Activated CD4-positive, alpha-beta memory T cell treated with anti-CD3 and anti-CD28 coated beads for 36 hours (primary cell): Measurements from ENCODE around the gene S100A2. TPM values are rescaled to one million over a fixed set of nuclear protein-coding genes. Genes with fewer than 3 reads are reported as not detected.
"Not testable (repeated sequence)": the region's sequence is repeated elsewhere in the genome, so short reads cannot be mapped to it uniquely, and the experiment has no call there.

Source experiments
- CTCF ChIA-PET: fragments of 350-600 bp; sonication (Branson Sonifier 250); formaldehyde crosslinking; loops from one replicate; lab custom pipeline; 2021; ENCODE audit warnings: antibody characterized with exemption, inconsistent platforms; lab: Charles Lee
- POLR2A ChIA-PET: fragments of 350-600 bp; sonication (Branson Sonifier 250); formaldehyde crosslinking; loops from one replicate; lab custom pipeline; 2021; ENCODE audit warnings: antibody characterized with exemption; lab: Charles Lee
- DNase-seq: peaks from one replicate; pipeline ENCODE4 v3.0.0-alpha.2; 2020
- H3K27ac Mint-ChIP-seq: one replicate; pipeline ENCODE4 v1.8.0; 2021; ENCODE audit warnings: mixed read lengths
- H3K27me3 Mint-ChIP-seq: one replicate; pipeline ENCODE4 v1.8.0; 2021; ENCODE audit warnings: mixed read lengths
- H3K36me3 Mint-ChIP-seq: one replicate; pipeline ENCODE4 v1.8.0; 2021; ENCODE audit warnings: mixed read lengths
- H3K4me1 Mint-ChIP-seq: one replicate; pipeline ENCODE4 v1.8.0; 2021; ENCODE audit warnings: low read depth, mixed read lengths
- H3K4me3 Mint-ChIP-seq: one replicate; pipeline ENCODE4 v1.8.0; 2021; ENCODE audit warnings: mild to moderate bottlenecking, mixed read lengths
- H3K9me3 Mint-ChIP-seq: one replicate; pipeline ENCODE4 v1.8.0; 2021; ENCODE audit warnings: mixed read lengths
- intact Hi-C: fragments of 100-400 bp; cut with micrococcal nuclease; formaldehyde crosslinking; loops from one replicate; pipeline ENCODE4 v1.15.1; 2023
- total RNA-seq, 2 experiments: library from RNA; stranded (reverse); gene quantifications; one replicate each; pipeline ENCODE4 v1.2.3, GENCODE V29; 2021

Gene S100A2
- total RNA-seq, 2 experiments from 2014 or later, result 3.5 to 5.3 TPM

DNA sequence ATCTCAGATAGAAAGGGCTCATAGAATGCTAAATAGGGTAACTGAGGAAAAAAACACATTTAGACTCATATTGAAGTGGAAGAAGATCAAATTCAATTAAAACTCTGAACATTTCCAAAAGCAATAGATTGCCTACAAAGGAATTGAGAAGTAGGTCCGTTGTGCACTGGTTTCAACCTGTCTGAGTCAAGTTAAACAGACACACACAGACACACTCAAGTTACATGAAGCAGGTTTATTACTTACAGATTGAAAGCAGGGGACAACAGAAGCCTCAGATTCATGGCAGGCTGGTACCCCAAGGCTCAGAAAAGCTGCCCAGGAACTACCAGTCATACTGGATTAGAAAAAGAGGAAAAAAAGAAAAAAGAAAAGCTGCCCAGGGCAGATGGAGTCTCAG is 20.7 kb upstream of the S100A2 start:
- Mint-ChIP-seq H3K4me3 (no peak overlapping the region), H3K36me3 (no peaks in the 10 kb centered on the region), H3K27ac (no peak overlapping the region), H3K9me3 (no peaks in the 10 kb centered on the region), H3K27me3 (peaks cover 5% of the 10 kb centered on the region), H3K4me1 (no peaks in the 10 kb centered on the region)
- intact Hi-C loops, result no loop called here
- ChIA-PET CTCF (no interaction called here), POLR2A (no interaction called here)
- no peak for DNase-seq

DNA sequence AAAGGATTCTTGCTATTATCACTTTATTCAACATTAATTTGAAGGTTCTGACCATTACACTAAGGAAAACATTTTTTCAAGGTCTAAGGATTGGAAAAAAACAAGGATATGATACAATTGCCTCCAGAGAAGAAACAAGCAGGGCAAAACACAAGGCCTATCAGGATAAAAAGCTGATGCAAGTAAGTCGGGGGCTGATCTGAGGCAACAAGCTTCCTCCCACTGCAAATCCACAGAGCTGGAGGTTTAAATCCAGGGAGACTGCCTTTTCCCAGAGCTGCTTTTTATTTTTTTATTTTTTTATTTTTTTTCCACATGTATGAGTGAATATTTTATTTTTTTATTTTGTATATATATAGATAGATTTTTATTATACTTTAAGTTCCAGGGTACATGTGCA is 19.4 kb upstream of the S100A2 start:
- no peak for DNase-seq

DNA sequence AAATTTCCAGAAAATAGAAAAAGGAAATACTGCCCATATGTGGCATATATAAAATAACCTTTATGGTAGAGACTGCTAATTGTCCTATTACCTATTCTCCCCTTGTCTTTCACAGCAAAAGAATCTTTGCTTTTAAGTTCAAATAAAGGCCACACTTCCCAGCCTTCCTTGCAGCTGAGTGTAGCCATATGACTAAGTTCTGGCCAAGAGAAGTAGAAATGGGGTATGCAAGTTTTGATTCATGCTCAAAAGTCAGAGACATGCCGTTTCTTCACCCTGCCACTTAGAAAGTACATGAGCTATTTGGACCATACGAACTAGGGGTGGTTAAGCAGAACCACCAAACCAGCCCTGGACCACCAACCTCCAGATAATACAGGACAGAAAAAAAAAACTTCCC is 18.3 kb upstream of the S100A2 start:
- no peak overlapping the region for H3K4me3 Mint-ChIP-seq
- H3K27me3 Mint-ChIP-seq, result peaks cover 10% of the 10 kb centered on the region
- DNase-seq, result no peak
- H3K36me3 Mint-ChIP-seq, result no peaks in the 10 kb centered on the region
- no peaks in the 10 kb centered on the region for H3K9me3 Mint-ChIP-seq
- CTCF ChIA-PET, result no interaction called here
- H3K4me1 Mint-ChIP-seq, result no peaks in the 10 kb centered on the region
- no peak overlapping the region for H3K27ac Mint-ChIP-seq
- intact Hi-C loops, result no loop called here
- POLR2A ChIA-PET, result no interaction called here

More for the DNA sequence above, 19.4 kb upstream of the S100A2 start:
- no peaks in the 10 kb centered on the region for H3K4me1 Mint-ChIP-seq
- H3K27ac Mint-ChIP-seq, result no peak overlapping the region
- no peaks in the 10 kb centered on the region for H3K36me3 Mint-ChIP-seq
- H3K9me3 Mint-ChIP-seq, result no peaks in the 10 kb centered on the region
- peaks cover 5% of the 10 kb centered on the region for H3K27me3 Mint-ChIP-seq
- intact Hi-C loops, result no loop called here
- ChIA-PET CTCF (interaction anchor here (0.7 to 1.0 kb wide), 2 partner anchors 51 to 119 kb away, joined by 3 read pairs; no protein-coding TSS in a partner anchor), POLR2A (no interaction called here)
- no peak overlapping the region for H3K4me3 Mint-ChIP-seq

DNA sequence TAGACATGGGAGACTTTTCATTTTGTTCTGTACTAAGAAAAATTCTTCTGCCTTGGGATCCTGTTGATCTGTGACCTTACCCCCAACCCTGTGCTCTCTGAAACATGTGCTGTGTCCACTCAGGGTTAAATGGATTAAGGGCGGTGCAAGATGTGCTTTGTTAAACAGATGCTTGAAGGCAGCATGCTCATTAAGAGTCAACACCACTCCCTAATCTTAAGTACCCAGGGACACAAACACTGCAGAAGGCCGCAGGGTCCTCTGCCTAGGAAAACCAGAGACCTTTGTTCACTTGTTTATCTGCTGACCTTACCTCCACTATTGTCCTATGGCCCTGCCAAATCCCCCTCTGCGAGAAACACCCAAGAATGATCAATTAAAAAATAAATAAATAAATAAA is 17.9 kb upstream of the S100A2 start:
- CTCF ChIA-PET, H3K4me3 Mint-ChIP-seq, H3K4me1 Mint-ChIP-seq, H3K27ac Mint-ChIP-seq, H3K36me3 Mint-ChIP-seq, POLR2A ChIA-PET, H3K9me3 Mint-ChIP-seq, DNase-seq, intact Hi-C loops: not testable (repeated sequence)
- peaks cover 14% of the 10 kb centered on the region for H3K27me3 Mint-ChIP-seq

DNA sequence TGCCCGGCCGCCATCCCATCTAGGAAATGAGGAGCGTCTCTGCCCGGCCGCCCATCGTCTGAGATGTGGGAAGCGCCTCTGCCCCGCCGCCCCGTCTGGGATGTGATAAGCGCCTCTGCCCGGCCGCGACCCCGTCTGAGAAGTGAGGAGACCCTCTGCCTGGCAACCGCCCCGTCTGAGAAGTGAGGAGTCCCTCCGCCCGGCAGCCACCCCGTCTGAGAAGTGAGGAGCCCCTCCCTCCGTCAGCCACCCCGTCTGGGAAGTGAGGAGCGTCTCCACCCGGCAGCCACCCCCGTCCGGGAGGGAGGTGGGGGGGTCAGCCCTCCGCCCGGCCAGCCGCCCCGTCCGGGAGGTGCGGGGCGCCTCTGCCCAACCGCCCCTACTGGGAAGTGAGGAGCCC is 17.2 kb upstream of the S100A2 start:
- H3K9me3 Mint-ChIP-seq, DNase-seq, H3K4me1 Mint-ChIP-seq, H3K27ac Mint-ChIP-seq, H3K4me3 Mint-ChIP-seq, intact Hi-C loops, H3K36me3 Mint-ChIP-seq, CTCF ChIA-PET, POLR2A ChIA-PET: not testable (repeated sequence)
- H3K27me3 Mint-ChIP-seq, result peaks cover 21% of the 10 kb centered on the region

DNA sequence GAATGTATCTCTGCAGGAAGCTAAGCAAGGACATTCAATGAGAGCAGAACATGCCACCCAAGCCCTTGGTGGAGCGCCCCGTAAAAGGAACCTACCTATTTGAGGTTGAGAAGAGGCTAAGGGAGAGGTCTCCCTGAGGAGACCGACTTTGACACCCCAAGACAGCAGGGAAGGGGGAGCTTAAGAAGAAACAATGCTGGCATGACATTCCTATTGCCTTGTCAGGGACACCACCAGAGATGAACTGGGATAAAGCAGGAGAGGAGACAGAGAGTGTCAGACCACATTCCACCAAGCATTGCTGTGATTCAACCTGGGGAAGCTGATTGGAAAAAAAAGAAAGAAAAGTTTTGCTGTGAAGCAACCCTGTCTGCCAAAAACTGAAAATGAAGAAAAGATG is 13.3 kb upstream of the S100A2 start:
- H3K9me3 Mint-ChIP-seq, result no peaks in the 10 kb centered on the region
- ChIA-PET POLR2A (interaction anchor here (0.7 kb wide), 1 partner anchor 1719 kb away, joined by 3 read pairs; no protein-coding TSS in a partner anchor), CTCF (interaction anchor here (0.8 to 1.8 kb wide), 2 partner anchors 47 to 84 kb away, joined by 3 to 7 read pairs; no protein-coding TSS in a partner anchor)
- DNase-seq, result no peak
- peaks cover 2% of the 10 kb centered on the region for H3K4me1 Mint-ChIP-seq
- no peaks in the 10 kb centered on the region for H3K36me3 Mint-ChIP-seq
- intact Hi-C loops, result no loop called here
- H3K27me3 Mint-ChIP-seq, result peaks cover 26% of the 10 kb centered on the region
- no peak overlapping the region for H3K4me3 Mint-ChIP-seq
- no peak overlapping the region for H3K27ac Mint-ChIP-seq

DNA sequence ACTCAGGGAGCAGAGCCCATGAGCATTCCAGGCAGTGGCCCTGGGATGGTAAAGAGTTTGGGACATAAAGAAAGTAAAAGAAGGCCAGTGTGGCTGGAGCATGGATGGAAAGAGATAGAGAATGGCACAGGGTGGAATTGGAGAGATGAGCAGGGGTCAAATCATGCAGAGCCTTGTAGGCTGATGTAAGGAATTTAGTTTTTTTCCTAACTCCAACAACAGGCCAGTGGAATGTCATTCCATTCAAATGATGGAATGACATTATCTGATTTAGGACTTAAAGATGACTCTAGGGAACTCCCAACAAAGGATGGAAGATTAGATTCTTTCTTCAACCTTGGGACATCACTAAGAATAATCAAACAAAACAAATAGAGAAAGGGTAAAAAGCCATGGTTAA is 12.8 kb upstream of the S100A2 start:
- Mint-ChIP-seq H3K27ac (no peak overlapping the region), H3K36me3 (no peaks in the 10 kb centered on the region), H3K4me3 (no peak overlapping the region), H3K4me1 (peaks cover 6% of the 10 kb centered on the region), H3K9me3 (no peaks in the 10 kb centered on the region), H3K27me3 (peaks cover 26% of the 10 kb centered on the region)
- CTCF ChIA-PET, result interaction anchor here (0.8 to 1.8 kb wide), 3 partner anchors 46 to 83 kb away, joined by 3 to 7 read pairs (median 6); no protein-coding TSS in a partner anchor
- POLR2A ChIA-PET, result interaction anchor here (0.7 kb wide), 1 partner anchor 1719 kb away, joined by 3 read pairs; no protein-coding TSS in a partner anchor
- intact Hi-C loops, result no loop called here
- no peak for DNase-seq

DNA sequence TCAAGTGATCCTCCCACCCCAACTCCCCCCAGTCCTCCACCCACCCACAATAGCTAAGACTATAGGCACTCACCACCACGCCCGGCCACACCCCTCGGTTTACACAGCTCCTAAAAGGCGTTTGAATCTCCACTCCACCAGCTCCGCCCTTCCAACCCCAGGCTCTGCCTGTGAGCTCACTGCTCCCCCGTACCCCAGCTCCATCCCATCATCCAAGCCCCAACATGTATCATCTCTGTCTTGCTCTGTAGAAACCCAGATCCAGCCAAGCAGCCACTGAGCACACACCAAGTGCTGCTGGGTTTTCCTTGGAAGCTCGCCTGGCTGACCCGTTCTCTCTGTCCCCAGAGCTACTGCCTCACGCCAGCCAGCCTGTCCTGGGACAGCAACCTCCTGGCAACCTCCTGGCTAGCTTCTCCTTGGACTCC is 12.0 kb upstream of the S100A2 start:
- no peak overlapping the region for H3K27ac Mint-ChIP-seq
- H3K4me1 Mint-ChIP-seq, result peaks cover 15% of the 10 kb centered on the region
- no peak overlapping the region for H3K4me3 Mint-ChIP-seq
- H3K36me3 Mint-ChIP-seq, result no peaks in the 10 kb centered on the region
- POLR2A ChIA-PET, result interaction anchor here (0.7 to 1.4 kb wide), 3 partner anchors 26 to 56 kb away, joined by 3 read pairs; partner anchors contain the start of genes CHTOP and S100A6
- no peak for DNase-seq
- intact Hi-C loops, result no loop called here
- CTCF ChIA-PET, result interaction anchor here (0.6 to 1.8 kb wide), 6 partner anchors 9 to 164 kb away, joined by 3 to 7 read pairs (median 4); no protein-coding TSS in a partner anchor
- no peaks in the 10 kb centered on the region for H3K9me3 Mint-ChIP-seq
- peaks cover 26% of the 10 kb centered on the region for H3K27me3 Mint-ChIP-seq

DNA sequence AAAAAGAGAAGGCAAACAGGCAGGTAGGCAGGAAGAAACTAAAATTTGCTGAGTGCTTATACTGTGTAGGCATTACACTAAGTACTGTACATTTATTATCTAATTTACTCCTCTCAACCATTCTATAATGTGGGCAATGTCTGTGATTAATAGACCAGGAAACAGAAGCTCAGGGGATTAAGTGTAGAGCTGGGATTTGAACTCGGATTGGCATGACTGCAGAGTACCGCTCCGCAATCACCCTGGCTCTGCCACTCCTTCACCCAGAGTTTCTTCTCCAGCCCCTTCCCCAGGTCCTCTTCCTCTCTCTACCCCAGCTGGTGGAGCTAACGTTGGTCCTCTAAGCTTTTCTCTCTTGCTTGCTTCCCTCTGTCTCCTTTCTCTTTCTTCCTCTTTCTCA is 11.5 kb upstream of the S100A2 start:
- intact Hi-C loops, result no loop called here
- peaks cover 26% of the 10 kb centered on the region for H3K27me3 Mint-ChIP-seq
- no peaks in the 10 kb centered on the region for H3K36me3 Mint-ChIP-seq
- no peaks in the 10 kb centered on the region for H3K9me3 Mint-ChIP-seq
- peaks cover 19% of the 10 kb centered on the region for H3K4me1 Mint-ChIP-seq
- ChIA-PET CTCF (interaction anchor here (0.6 to 1.8 kb wide), 5 partner anchors 9 to 82 kb away, joined by 3 to 7 read pairs (median 4); no protein-coding TSS in a partner anchor), POLR2A (interaction anchor here (0.7 to 1.4 kb wide), 3 partner anchors 26 to 57 kb away, joined by 3 read pairs; partner anchors contain the start of genes CHTOP and S100A6)
- no peak overlapping the region for H3K27ac Mint-ChIP-seq
- no peak overlapping the region for H3K4me3 Mint-ChIP-seq
- no peak for DNase-seq

DNA sequence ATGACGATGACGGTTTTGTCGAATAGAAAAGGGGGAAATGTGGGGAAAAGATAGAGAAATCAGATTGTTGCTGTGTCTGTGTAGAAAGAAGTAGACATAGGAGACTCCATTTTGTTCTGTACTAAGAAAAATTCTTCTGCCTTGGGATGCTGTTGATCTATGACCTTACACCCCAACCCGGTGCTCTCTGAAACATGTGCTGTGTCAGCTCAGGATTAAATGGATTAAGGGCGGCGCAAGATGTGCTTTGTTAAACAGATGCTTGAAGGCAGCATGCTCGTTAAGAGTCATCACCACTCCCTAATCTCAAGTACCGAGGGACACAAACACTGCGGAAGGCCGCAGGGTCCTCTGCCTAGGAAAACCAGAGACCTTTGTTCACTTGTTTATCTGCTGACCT is 9.9 kb upstream of the S100A2 start:
- intact Hi-C loops, H3K27ac Mint-ChIP-seq, DNase-seq, POLR2A ChIA-PET, H3K36me3 Mint-ChIP-seq, H3K4me3 Mint-ChIP-seq, H3K9me3 Mint-ChIP-seq: not testable (repeated sequence)
- Mint-ChIP-seq H3K27me3 (peaks cover 28% of the 10 kb centered on the region), H3K4me1 (peaks cover 30% of the 10 kb centered on the region)
- CTCF ChIA-PET, result interaction anchor here (0.9 kb wide), 2 partner anchors 65 to 81 kb away, joined by 3 to 5 read pairs; no protein-coding TSS in a partner anchor

DNA sequence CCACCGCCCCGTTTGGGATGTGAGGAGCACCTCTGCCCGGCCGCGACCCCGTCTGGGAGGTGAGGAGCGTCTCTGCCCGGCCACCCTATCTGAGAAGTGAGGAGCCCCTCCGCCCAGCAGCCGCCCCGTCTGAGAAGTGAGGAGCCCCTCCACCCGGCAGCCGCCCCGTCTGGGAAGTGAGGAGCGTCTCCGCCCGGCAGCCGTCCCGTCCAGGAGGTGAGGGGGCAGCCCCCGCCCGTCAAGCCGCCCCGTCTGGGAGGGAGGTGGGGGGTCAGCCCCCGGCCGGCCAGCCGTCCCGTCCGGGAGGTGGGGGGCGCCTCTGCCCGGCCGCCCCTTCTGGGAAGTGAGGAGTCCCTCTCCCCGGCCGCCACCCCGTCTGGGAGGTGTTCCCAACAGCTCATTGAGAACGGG is 9.4 kb upstream of the S100A2 start:
- DNase-seq, H3K36me3 Mint-ChIP-seq, POLR2A ChIA-PET, CTCF ChIA-PET, H3K4me3 Mint-ChIP-seq, intact Hi-C loops, H3K27ac Mint-ChIP-seq, H3K9me3 Mint-ChIP-seq: not testable (repeated sequence)
- peaks cover 31% of the 10 kb centered on the region for H3K4me1 Mint-ChIP-seq
- H3K27me3 Mint-ChIP-seq, result peaks cover 28% of the 10 kb centered on the region

DNA sequence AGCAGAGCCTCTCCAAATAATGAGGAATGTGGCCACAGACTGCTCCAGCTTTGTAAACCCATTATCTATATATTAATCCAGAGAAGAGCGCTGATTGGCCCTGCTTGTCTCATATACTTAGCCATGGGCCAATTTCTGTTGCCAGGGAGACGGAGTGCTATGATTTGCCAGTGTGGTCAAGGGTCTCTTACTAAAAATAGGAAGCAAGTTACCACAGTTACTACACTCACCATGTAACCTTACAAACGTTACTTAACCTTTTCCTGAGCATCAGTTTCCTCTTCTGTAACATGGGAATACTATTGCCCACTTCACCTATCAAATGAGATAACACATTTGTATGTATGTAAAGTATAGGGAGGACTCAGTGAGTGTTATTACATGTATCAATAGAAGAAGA is 7.7 kb upstream of the S100A2 start:
- ChIA-PET CTCF (interaction anchor here (0.7 to 7.5 kb wide), 14 partner anchors 12 to 103 kb away, joined by 3 to 269 read pairs (median 6); partner anchors contain the start of genes CHTOP, S100A1, S100A13 and S100A14), POLR2A (interaction anchor here (1.0 to 6.5 kb wide), 6 partner anchors 29 to 417 kb away, joined by 4 to 99 read pairs (median 10); partner anchors contain the start of genes CHTOP, RPS27 and S100A6)
- Mint-ChIP-seq H3K27ac (peak overlapping the region; percentile 64), H3K9me3 (no peaks in the 10 kb centered on the region), H3K4me3 (no peak overlapping the region), H3K36me3 (no peaks in the 10 kb centered on the region), H3K27me3 (peaks cover 16% of the 10 kb centered on the region), H3K4me1 (peaks cover 46% of the 10 kb centered on the region)
- intact Hi-C loops, result loop anchor here (2.0 to 5.0 kb wide), 2 partner anchors 209 to 413 kb away; partner anchors contain the start of gene RAB13
- DNase-seq, result no peak
